SU-DHL-6 (cell line): Measurements from ENCODE around the gene CHST9.

ENCODE experiments used
- H2AFZ ChIP-seq: fragments of 200-600 bp; sonication (generic); 2 replicates; pipeline ENCODE4 v1.6.1; 2014; ENCODE audit warnings: low read depth, mild to moderate bottlenecking, moderate library complexity, mixed read lengths, antibody characterized with exemption, low read length; ENCODE audit not compliant: severe bottlenecking
- H3F3A ChIP-seq: fragments of 200-600 bp; shearing (Covaris generic); 2 replicates; pipeline ENCODE4 v1.6.0; 2016; ENCODE audit warnings: antibody characterized with exemption, mild to moderate bottlenecking; ENCODE audit not compliant: insufficient read depth
- H3K27ac ChIP-seq: fragments of 200-600 bp; sonication (generic); 2 replicates; pipeline ENCODE4 v1.5.1; 2016; ENCODE audit warnings: low read depth, mild to moderate bottlenecking, low read length, moderate library complexity, mixed read lengths
- H3K27me3 ChIP-seq: fragments of 200-600 bp; sonication (generic), shearing (Covaris generic); 2 replicates; pipeline ENCODE4 v1.6.0; 2014; ENCODE audit warnings: mild to moderate bottlenecking, low read length
- H3K36me3 ChIP-seq: fragments of 200-600 bp; sonication (generic); 2 replicates; pipeline ENCODE4 v1.6.1; 2014; ENCODE audit warnings: mild to moderate bottlenecking, low read length, mixed read lengths
- H3K4me2 ChIP-seq: fragments of 300-600, 200-600 bp; shearing (Covaris generic), sonication (generic); 2 replicates; pipeline ENCODE4 v1.6.0; 2014; ENCODE audit warnings: low read length, low read depth, mild to moderate bottlenecking; ENCODE audit not compliant: poor library complexity, severe bottlenecking
- H3K4me3 ChIP-seq: fragments of 200-600 bp; sonication (generic); 2 replicates; pipeline ENCODE4 v1.5.1; 2014; ENCODE audit warnings: antibody characterized with exemption, low read length, mild to moderate bottlenecking, mixed read lengths; ENCODE audit not compliant: insufficient read depth, poor library complexity, severe bottlenecking
- H3K79me2 ChIP-seq: fragments of 200-600 bp; sonication (generic); 2 replicates; pipeline ENCODE4 v1.6.1; 2014; ENCODE audit warnings: mild to moderate bottlenecking, low read length, moderate library complexity; ENCODE audit not compliant: insufficient read depth
- H3K9ac ChIP-seq: fragments of 200-600 bp; sonication (generic); 2 replicates; pipeline ENCODE4 v1.7.0; 2014; ENCODE audit warnings: mild to moderate bottlenecking, low read length
- H3K9me2 ChIP-seq: fragments of 200-600 bp; sonication (generic); replicated peaks from 2 replicates; pipeline ENCODE4 v1.6.1; 2014; ENCODE audit warnings: low read length; ENCODE audit not compliant: insufficient read depth
- H3K9me3 ChIP-seq: fragments of 200-600 bp; sonication (generic); 2 replicates; pipeline ENCODE4 v1.6.1; 2014; ENCODE audit warnings: low read length, mixed read lengths; ENCODE audit not compliant: insufficient read depth
- H4K20me1 ChIP-seq: fragments of 200-600 bp; sonication (generic); 2 replicates; pipeline ENCODE4 v1.6.1; 2014; ENCODE audit warnings: low read depth, mild to moderate bottlenecking, antibody characterized with exemption, low read length, moderate library complexity, mixed read lengths
- CTCF ChIP-seq: fragments of 200-600 bp; sonication (generic); IDR thresholded peaks from one replicate; pipeline ENCODE4 v1.5.1; 2017; ENCODE audit warnings: antibody characterized with exemption, mild to moderate bottlenecking, low read length, moderate library complexity; ENCODE audit not compliant: insufficient read depth, poor library complexity, severe bottlenecking
- EZH2phosphoT487 ChIP-seq: fragments of 200-600 bp; sonication (generic), shearing (Covaris generic); conservative IDR thresholded peaks from 2 replicates; pipeline ENCODE4 v1.6.1; 2018; ENCODE audit warnings: mild to moderate bottlenecking, antibody characterized with exemption, low read length, moderate library complexity, mixed read lengths

CHST9 gene

GRCh38 chr18:27057519-27058234, 127.4 kb downstream of the CHST9 start:
- Histone ChIP-seq H2AFZ (no peak overlapping the region), H3K4me3 (no peak overlapping the region), H3K9ac (no peak overlapping the region), H3K4me2 (no peak overlapping the region), H3K36me3 (no peaks in the 10 kb centered on the region), H4K20me1 (no peaks in the 10 kb centered on the region), H3K27me3 (no peaks in the 10 kb centered on the region), H3K9me2 (no peaks in the 10 kb centered on the region), H3K9me3 (no peaks in the 10 kb centered on the region), H3K79me2 (no peaks in the 10 kb centered on the region), H3F3A (no peaks in the 10 kb centered on the region), H3K27ac (no peak overlapping the region)
- TF ChIP-seq EZH2phosphoT487 = no peak
- TF ChIP-seq CTCF = no peak

GRCh38 chr18:27054926-27055325, 130.2 kb downstream of the CHST9 start:
- no peaks in the 10 kb centered on the region for H3F3A ChIP-seq

GRCh38 chr18:27049969-27050368, 135.1 kb downstream of the CHST9 start:
- peak overlapping the region; percentile 1 for H2AFZ ChIP-seq

More at GRCh38 chr18:27054926-27055325, 130.2 kb downstream of the CHST9 start:
- H3K9me3 ChIP-seq = 0 out of 2 replicates have a peak, but pooled peaks cover 3% of the 10 kb centered on the region
- H3K9me2 ChIP-seq = no peaks in the 10 kb centered on the region
- H3K4me2 ChIP-seq = no peak overlapping the region
- H2AFZ ChIP-seq = no peak overlapping the region
- no peak overlapping the region for H3K4me3 ChIP-seq
- no peak overlapping the region for H3K27ac ChIP-seq
- no peaks in the 10 kb centered on the region for H4K20me1 ChIP-seq
- TF ChIP-seq CTCF (no peak), EZH2phosphoT487 (no peak)
- no peaks in the 10 kb centered on the region for H3K27me3 ChIP-seq
- no peaks in the 10 kb centered on the region for H3K36me3 ChIP-seq
- H3K9ac ChIP-seq = no peak overlapping the region
- no peaks in the 10 kb centered on the region for H3K79me2 ChIP-seq

More at GRCh38 chr18:27049969-27050368, 135.1 kb downstream of the CHST9 start:
- Histone ChIP-seq H3K9ac (no peak overlapping the region), H3K36me3 (no peaks in the 10 kb centered on the region), H3F3A (no peaks in the 10 kb centered on the region), H4K20me1 (no peaks in the 10 kb centered on the region), H3K27me3 (no peaks in the 10 kb centered on the region), H3K4me2 (no peak overlapping the region), H3K9me3 (0 out of 2 replicates have a peak, but pooled peaks cover 3% of the 10 kb centered on the region), H3K4me3 (no peak overlapping the region), H3K27ac (no peak overlapping the region), H3K9me2 (no peaks in the 10 kb centered on the region), H3K79me2 (no peaks in the 10 kb centered on the region)
- no peak for TF ChIP-seq EZH2phosphoT487
- TF ChIP-seq CTCF = no peak
